Measurements from ENCODE around the gene CTTNBP2NL. TPM values are rescaled to one million over a fixed set of nuclear protein-coding genes. Genes with fewer than 3 reads are reported as not detected.
A peak's percentile ranks its signal among the peaks of the same experiment; 100 is the strongest.

The CTTNBP2NL gene
- total RNA-seq, 4 donors from 2014 or later: 15.5 to 37.0 (median 24.6) TPM

GRCh38 chr1:112502826-112503225 is 106.8 kb downstream of the CTTNBP2NL start:
- Histone ChIP-seq H3K36me3 (no peaks in the 10 kb centered on the region), H3K4me3 (no peak overlapping the region), H3K9me3 (no peaks in the 10 kb centered on the region), H3K4me1 (peaks cover 0 to 20% (median 3%) of the 10 kb centered on the region in 3 donors), H3K27ac (peak overlapping the region in 1 of 4 donors; percentile 68), H3K27me3 (peaks cover 36% of the 10 kb centered on the region)
- peak; percentile 35 for ATAC-seq
- WGBS, 2 donors (ENCODE audit: low coverage in 1 of 2): 50 to 90% methylated on average over 1 to 2 of the region's 2 CpGs
- no peak for TF ChIP-seq POLR2AphosphoS5 (IDR thresholded peaks at IDR 0.05)
- TF ChIP-seq EP300 (IDR thresholded peaks at IDR 0.05): no peak
- TF ChIP-seq CTCF (IDR thresholded peaks at IDR 0.05): no peak
- no peak for TF ChIP-seq POLR2A (IDR thresholded peaks at IDR 0.05)

GRCh38 chr1:112504001-112504660 is 108.1 kb downstream of the CTTNBP2NL start:
- peaks cover 0 to 33% (median 6%) of the 10 kb centered on the region in 3 donors for H3K4me1 ChIP-seq
- no peaks in the 10 kb centered on the region for H3K9me3 ChIP-seq
- no peak overlapping the region for H3K4me3 ChIP-seq
- no peak for ATAC-seq
- WGBS, 2 donors (ENCODE audit: low coverage in 1 of 2): 46 to 68% methylated on average over 5 to 7 of the region's 11 CpGs
- H3K36me3 ChIP-seq: no peaks in the 10 kb centered on the region
- TF ChIP-seq POLR2AphosphoS5 (IDR thresholded peaks at IDR 0.05) (no peak), POLR2A (IDR thresholded peaks at IDR 0.05) (no peak), EP300 (IDR thresholded peaks at IDR 0.05) (no peak), CTCF (IDR thresholded peaks at IDR 0.05) (no peak)
- peaks cover 49% of the 10 kb centered on the region for H3K27me3 ChIP-seq
- no peak overlapping the region for H3K27ac ChIP-seq

GRCh38 chr1:112504661-112505399 is 108.8 kb downstream of the CTTNBP2NL start:
- peaks cover 56% of the 10 kb centered on the region for H3K27me3 ChIP-seq
- H3K27ac ChIP-seq: no peak overlapping the region
- no peak for TF ChIP-seq POLR2AphosphoS5 (IDR thresholded peaks at IDR 0.05)
- TF ChIP-seq EP300 (IDR thresholded peaks at IDR 0.05): no peak
- no peak for TF ChIP-seq CTCF (IDR thresholded peaks at IDR 0.05)
- TF ChIP-seq POLR2A (IDR thresholded peaks at IDR 0.05): no peak
- no peak for ATAC-seq
- no peaks in the 10 kb centered on the region for H3K36me3 ChIP-seq
- no peak overlapping the region for H3K4me3 ChIP-seq
- H3K9me3 ChIP-seq: no peaks in the 10 kb centered on the region
- peaks cover 0 to 38% (median 6%) of the 10 kb centered on the region in 3 donors for H3K4me1 ChIP-seq
- WGBS, 2 donors (ENCODE audit: low coverage in 1 of 2): 59 to 75% methylated on average over 4 of the region's 6 CpGs

GRCh38 chr1:112505400-112505785 is 109.4 kb downstream of the CTTNBP2NL start:
- Histone ChIP-seq H3K36me3 (no peaks in the 10 kb centered on the region), H3K27me3 (peaks cover 62% of the 10 kb centered on the region), H3K4me3 (no peak overlapping the region), H3K9me3 (no peaks in the 10 kb centered on the region), H3K4me1 (peaks cover 0 to 38% (median 6%) of the 10 kb centered on the region in 3 donors), H3K27ac (no peak overlapping the region)
- TF ChIP-seq EP300 (IDR thresholded peaks at IDR 0.05): no peak
- no peak for TF ChIP-seq POLR2A (IDR thresholded peaks at IDR 0.05)
- no CpG with 5 or more reads among the region's 1 CpG for WGBS, 2 donors (ENCODE audit: low coverage in 1 of 2)
- no peak for ATAC-seq

- no peak for TF ChIP-seq EP300 (IDR thresholded peaks at IDR 0.05)
- TF ChIP-seq CTCF (IDR thresholded peaks at IDR 0.05): no peak
- TF ChIP-seq POLR2AphosphoS5 (IDR thresholded peaks at IDR 0.05): no peak
- no peak for TF ChIP-seq POLR2A (IDR thresholded peaks at IDR 0.05)
- ATAC-seq: no peak
- peaks cover 65% of the 10 kb centered on the region for H3K27me3 ChIP-seq
- no peak overlapping the region for H3K4me3 ChIP-seq
- no peaks in the 10 kb centered on the region for H3K9me3 ChIP-seq
- H3K36me3 ChIP-seq: no peaks in the 10 kb centered on the region
- peaks cover 0 to 38% (median 6%) of the 10 kb centered on the region in 3 donors for H3K4me1 ChIP-seq
- 83% methylated on average over 2 of the region's 3 CpGs for WGBS, 2 donors (ENCODE audit: low coverage in 1 of 2)
- H3K27ac ChIP-seq: no peak overlapping the region
Measured at GRCh38 chr1:112505878-112506277, 109.9 kb downstream of the CTTNBP2NL start.

All from gastroesophageal sphincter (tissue), 4 donors.